ENCODE data around the gene GPC6. TPM values are rescaled to one million over a fixed set of nuclear protein-coding genes. Genes with fewer than 3 reads are reported as not detected.

Gene GPC6
- total RNA-seq, 1 experiment from 2014 or later = 63.7 TPM

DNA sequence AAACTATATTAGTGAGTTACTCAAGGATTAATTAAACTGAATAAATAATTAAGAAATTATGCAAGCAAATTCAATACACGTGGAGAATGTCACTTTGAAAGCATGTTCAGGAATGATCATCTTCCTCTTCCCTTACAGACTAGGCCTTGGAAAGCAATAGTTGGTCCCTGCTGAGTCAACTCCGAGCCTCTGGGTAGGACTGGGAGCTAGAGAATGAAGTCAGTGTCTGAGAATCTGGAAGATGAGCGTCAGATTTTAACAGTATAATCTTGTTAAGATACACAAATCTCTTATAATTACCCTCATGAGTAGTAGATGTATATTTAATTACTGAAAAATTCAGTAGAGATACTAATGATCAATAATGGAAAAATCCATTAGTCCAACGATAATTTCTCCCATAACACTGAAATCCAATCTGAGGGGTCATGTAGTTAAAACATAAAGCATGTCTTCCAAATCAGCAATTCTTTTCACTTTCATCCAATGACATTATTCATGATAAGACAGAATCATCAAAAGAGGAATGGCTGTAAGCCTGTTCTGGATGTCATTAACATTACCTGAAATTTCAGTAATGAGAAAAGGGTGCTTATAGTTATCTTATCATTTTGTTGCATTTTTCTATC is 829.9 kb downstream of the GPC6 start:
- Histone ChIP-seq H3K36me3 (replicated peaks; ENCODE audit: control insufficient read depth, insufficient read depth, low read length) (no peaks in the 10 kb centered on the region), H3K27me3 (ENCODE audit: control insufficient read depth, insufficient read depth, low read length) (no peaks in the 10 kb centered on the region), H3K4me3 (ENCODE audit: insufficient read depth, low read depth, low read length) (no peak overlapping the region)
- no peak for DNase-seq

DNA sequence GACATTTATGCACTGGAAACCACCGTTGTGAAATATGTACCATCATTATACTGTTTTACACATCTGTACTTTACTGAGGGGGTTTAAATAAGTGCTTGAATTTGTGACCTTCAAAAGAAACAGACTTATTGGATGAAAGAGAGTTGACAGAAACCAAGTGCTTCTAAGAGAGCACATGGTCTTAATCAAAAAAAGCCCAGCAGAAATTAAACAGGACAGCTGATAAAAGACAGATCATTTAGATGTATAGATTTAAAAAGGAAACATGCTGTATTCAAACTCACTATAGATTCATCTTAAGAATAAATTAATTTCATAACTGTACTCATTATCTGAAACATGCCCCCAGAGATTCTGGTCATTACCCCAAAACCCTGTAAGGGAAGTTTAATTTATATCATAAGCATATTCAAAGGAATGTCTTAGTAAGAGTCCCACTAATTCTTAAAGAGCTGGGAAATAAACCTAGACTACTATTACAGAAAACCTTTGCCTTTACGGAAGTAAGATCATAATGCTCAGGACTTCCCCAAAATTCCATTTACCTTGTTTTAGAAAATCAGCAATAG is 831.1 kb downstream of the GPC6 start:
- Histone ChIP-seq H3K27me3 (ENCODE audit: control insufficient read depth, insufficient read depth, low read length) (no peaks in the 10 kb centered on the region), H3K4me3 (ENCODE audit: insufficient read depth, low read depth, low read length) (no peak overlapping the region), H3K36me3 (replicated peaks; ENCODE audit: control insufficient read depth, insufficient read depth, low read length) (no peaks in the 10 kb centered on the region)
- no peak for DNase-seq

DNA sequence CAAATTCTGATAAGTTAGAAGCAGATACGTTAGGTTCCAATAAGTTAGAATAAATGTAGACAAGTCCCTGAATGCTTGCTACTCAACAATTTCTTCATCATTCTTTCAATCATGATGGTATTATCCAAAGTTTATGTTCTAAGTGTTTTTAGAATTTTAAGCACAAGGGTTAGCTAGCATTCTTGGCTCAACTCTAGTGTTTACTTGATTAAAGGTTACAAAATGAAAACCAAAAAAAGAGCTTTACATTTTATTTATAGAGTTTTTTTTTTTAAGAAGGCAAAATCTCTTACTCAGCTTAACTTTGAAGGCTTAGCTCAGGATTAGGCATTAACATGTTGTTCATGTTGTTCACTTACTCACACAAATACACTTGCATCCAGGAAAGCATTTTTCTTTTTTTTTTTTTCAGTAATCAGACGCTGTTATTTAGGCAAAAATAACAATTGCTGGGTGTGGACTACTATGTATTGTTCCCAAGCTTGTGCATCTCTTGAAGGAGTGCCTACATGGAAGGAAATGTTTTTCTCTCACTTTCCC is 832.3 kb downstream of the GPC6 start:
- H3K4me3 ChIP-seq (ENCODE audit: insufficient read depth, low read depth, low read length) = no peak overlapping the region
- no peaks in the 10 kb centered on the region for H3K36me3 ChIP-seq (replicated peaks; ENCODE audit: control insufficient read depth, insufficient read depth, low read length)

DNA sequence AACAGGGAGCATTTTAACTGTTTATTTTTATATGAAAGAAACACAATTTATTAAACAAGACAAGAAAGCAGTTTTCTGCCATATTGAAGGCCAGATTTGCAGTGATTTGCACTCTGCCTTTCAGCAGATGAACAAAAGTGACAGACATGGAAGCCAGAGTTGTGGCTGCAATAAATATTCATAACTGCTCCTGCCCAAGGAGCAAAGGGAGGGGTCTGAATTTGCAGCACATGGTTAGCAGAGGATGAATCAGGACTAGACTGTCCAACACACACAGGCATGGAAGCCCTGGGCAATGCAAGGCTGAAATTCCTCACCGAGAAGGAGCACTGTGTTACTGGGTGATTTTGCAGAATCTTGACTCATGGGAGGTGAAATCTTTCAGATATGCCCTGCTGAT is 834.7 kb downstream of the GPC6 start:
- H3K4me3 ChIP-seq (ENCODE audit: insufficient read depth, low read depth, low read length) = no peak overlapping the region
- H3K36me3 ChIP-seq (replicated peaks; ENCODE audit: control insufficient read depth, insufficient read depth, low read length) = no peaks in the 10 kb centered on the region
- H3K27me3 ChIP-seq (ENCODE audit: control insufficient read depth, insufficient read depth, low read length) = no peaks in the 10 kb centered on the region
- no peak for DNase-seq

More for the DNA sequence above, 832.3 kb downstream of the GPC6 start:
- no peak for DNase-seq
- H3K27me3 ChIP-seq (ENCODE audit: control insufficient read depth, insufficient read depth, low read length) = no peaks in the 10 kb centered on the region

DNA sequence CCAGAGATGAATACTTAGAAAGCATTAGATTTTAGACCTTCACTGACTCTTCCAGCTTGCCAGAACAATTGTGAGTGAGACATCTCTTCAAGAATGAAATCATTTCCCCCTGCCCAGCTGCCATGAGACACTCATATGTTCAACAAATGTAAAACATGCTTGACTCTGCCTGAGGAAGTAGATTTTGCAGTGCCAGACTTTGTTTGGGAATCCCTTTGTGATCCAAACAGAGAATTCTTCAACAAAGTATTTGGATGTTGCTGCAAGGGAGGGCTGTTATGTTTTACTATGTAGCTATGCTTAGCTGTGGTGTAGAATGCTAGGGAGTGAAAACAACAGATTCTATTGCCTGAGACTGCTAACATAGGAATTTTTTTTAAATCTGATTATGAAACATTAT is 836.5 kb downstream of the GPC6 start:
- DNase-seq = no peak
- H3K36me3 ChIP-seq (replicated peaks; ENCODE audit: control insufficient read depth, insufficient read depth, low read length) = no peaks in the 10 kb centered on the region

DNA sequence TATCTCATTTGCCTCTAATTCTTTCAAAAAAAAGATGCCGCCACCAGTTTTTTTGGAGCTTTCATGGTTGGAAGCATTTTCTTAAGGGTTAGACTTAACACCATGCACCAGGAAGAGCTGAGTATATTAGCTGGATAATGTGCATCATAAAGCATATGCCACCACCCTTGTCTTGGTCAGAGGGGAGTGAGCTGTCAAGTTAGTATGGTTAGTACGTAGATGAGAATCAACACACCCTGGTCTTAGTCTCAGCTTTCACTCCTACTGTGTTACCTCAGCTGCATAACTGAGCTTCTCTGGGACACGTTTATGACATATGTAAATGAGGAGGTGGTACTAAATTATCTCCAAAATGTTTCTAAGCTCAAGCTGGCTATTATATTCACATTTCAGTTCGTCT is 837.2 kb downstream of the GPC6 start:
- H3K27me3 ChIP-seq (ENCODE audit: control insufficient read depth, insufficient read depth, low read length) = no peaks in the 10 kb centered on the region
- no peak overlapping the region for H3K4me3 ChIP-seq (ENCODE audit: insufficient read depth, low read depth, low read length)
- no peaks in the 10 kb centered on the region for H3K36me3 ChIP-seq (replicated peaks; ENCODE audit: control insufficient read depth, insufficient read depth, low read length)
- no peak for DNase-seq

More for the DNA sequence above, 836.5 kb downstream of the GPC6 start:
- no peaks in the 10 kb centered on the region for H3K27me3 ChIP-seq (ENCODE audit: control insufficient read depth, insufficient read depth, low read length)
- no peak overlapping the region for H3K4me3 ChIP-seq (ENCODE audit: insufficient read depth, low read depth, low read length)

DNA sequence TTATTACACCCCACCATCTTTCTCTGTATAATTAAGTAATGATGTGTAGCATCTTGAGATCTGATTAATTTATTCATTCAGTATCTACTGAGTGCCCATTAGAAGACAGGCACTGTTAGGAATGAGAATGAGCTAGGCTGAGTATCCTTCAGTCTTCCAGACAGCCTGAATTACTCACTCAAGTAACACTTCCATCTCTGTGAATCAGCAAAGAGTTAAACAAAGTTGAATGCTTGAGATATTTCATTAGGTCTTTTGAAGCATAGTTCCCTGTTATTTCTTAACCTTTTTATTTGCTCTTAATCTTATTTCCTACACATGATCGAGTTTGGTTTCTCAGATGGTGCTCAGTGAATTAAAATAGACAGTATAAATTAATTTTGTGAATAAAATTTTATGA is 839.1 kb downstream of the GPC6 start:
- Histone ChIP-seq H3K4me3 (ENCODE audit: insufficient read depth, low read depth, low read length) (no peak overlapping the region), H3K27me3 (ENCODE audit: control insufficient read depth, insufficient read depth, low read length) (no peaks in the 10 kb centered on the region)
- no peak for DNase-seq

DNA sequence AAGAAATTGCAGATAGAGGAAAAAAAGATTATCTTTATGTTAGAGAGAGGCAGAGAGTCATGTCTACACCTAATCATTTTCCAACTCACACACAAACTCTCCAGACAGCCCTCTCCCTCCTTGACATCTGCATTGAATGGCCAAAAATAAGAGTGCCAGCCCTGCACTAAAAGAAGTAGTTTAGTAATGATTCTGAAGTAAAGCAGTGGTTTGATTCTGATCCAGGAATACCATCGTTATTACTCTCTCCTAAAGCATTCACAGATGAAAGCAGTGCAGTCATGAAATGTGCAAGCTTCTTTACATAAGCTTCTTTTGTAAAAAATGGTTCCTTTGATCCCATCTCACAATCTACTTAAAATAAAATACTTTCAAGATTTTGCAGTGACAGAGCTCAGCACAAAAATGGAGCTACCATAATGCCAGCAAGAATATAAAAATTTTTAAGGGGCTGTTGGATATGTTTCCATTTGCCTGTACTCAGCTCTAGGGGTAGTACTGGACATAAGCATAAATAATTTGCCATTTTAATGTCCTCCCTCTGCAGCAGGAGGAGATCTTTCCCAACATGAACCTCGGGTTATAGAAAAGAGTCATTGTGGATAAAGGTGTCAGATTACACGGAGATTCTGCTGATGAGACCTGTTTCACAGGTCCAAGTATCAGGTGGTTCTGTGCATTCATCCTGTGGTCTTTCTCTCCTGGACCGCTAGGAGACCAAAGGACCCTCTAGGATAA is 846.6 kb downstream of the GPC6 start:
- Histone ChIP-seq H3K27me3 (ENCODE audit: control insufficient read depth, insufficient read depth, low read length) (no peaks in the 10 kb centered on the region), H3K36me3 (replicated peaks; ENCODE audit: control insufficient read depth, insufficient read depth, low read length) (no peaks in the 10 kb centered on the region), H3K4me3 (ENCODE audit: insufficient read depth, low read depth, low read length) (no peak overlapping the region)
- DNase-seq = peak; percentile 4

More for the DNA sequence above, 839.1 kb downstream of the GPC6 start:
- H3K36me3 ChIP-seq (replicated peaks; ENCODE audit: control insufficient read depth, insufficient read depth, low read length) = no peaks in the 10 kb centered on the region

DNA sequence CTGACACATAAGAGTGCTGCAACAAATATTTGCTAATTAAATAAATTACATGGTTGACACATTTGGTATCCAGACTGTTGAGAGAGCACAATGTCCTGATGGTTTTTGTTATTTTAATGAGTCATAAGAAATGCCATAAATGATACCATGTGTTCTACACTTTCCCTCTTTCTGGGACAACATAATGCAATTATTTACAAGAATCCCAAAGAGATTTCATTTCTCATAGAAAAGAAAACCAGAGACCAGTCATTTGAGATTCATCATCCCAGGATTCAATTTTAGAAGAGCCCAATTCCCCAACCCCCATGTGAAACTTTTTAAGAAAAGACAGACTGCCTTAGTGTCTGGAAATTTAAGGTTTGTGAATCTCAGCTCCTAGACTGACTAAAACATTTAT is 853.3 kb downstream of the GPC6 start:
- no peaks in the 10 kb centered on the region for H3K27me3 ChIP-seq (ENCODE audit: control insufficient read depth, insufficient read depth, low read length)
- no peak overlapping the region for H3K4me3 ChIP-seq (ENCODE audit: insufficient read depth, low read depth, low read length)
- H3K36me3 ChIP-seq (replicated peaks; ENCODE audit: control insufficient read depth, insufficient read depth, low read length) = no peaks in the 10 kb centered on the region
- DNase-seq = no peak

DNA sequence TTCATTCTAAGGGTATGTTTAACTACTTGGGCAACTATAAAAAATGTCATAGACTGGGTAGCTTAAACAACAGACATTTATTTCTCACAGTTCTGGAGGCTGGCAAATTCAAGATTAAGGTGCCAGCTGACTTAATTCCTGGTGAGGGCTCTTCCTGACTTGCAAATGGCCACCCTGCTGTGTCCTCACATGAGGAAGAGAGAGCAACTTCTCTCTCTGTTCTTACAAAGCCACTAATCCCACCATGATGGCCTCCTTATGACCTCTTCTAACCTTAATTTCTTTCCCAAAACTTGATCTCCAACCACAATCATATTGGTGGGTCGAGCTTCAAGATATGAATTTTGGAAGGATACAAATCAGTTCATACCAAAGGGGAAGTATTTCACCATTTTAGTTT is 853.9 kb downstream of the GPC6 start:
- no peaks in the 10 kb centered on the region for H3K27me3 ChIP-seq (ENCODE audit: control insufficient read depth, insufficient read depth, low read length)
- no peak overlapping the region for H3K4me3 ChIP-seq (ENCODE audit: insufficient read depth, low read depth, low read length)
- DNase-seq = peak; percentile 5
- no peaks in the 10 kb centered on the region for H3K36me3 ChIP-seq (replicated peaks; ENCODE audit: control insufficient read depth, insufficient read depth, low read length)

DNA sequence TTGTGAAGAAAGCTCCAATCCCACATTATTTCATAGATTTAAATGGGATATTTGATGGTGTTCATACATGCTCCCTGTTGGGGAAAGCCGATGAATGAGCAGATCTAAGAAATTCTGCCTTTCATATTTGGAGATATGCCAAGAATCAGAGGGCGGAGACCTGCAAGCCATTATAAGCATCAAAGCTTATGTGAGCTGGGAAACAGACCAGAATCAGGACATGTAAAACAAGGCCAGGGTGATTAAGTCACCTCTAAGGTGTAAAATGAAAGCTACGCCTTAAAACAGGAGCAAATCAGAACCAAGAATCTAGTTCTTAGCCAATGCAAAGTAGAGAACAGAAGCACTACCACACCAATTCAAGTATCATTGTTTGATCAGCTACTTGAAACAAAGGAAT is 860.5 kb downstream of the GPC6 start:
- no peak for DNase-seq
- Histone ChIP-seq H3K36me3 (replicated peaks; ENCODE audit: control insufficient read depth, insufficient read depth, low read length) (no peaks in the 10 kb centered on the region), H3K4me3 (ENCODE audit: insufficient read depth, low read depth, low read length) (no peak overlapping the region), H3K27me3 (ENCODE audit: control insufficient read depth, insufficient read depth, low read length) (no peaks in the 10 kb centered on the region)

DNA sequence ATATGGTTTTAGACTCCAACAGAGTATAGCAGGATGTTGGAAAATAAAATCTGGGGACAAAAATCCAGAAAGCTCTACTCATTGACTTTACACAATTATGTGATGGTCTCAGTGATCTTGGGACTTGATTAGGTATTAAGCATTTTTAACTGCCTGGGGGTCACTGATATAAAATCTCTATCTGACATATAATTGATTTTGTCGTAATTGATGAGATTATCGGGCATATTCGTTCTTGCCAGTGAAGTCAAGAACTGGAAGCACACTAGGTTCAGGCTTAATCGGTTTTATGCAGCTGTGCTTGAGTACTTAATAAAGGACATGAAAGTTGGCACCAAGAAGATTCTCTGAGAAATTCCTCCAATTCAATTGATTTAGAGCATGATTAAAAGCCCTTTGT is 862.1 kb downstream of the GPC6 start:
- no peak overlapping the region for H3K4me3 ChIP-seq (ENCODE audit: insufficient read depth, low read depth, low read length)
- DNase-seq = no peak
- H3K36me3 ChIP-seq (replicated peaks; ENCODE audit: control insufficient read depth, insufficient read depth, low read length) = no peaks in the 10 kb centered on the region
- H3K27me3 ChIP-seq (ENCODE audit: control insufficient read depth, insufficient read depth, low read length) = no peaks in the 10 kb centered on the region

DNA sequence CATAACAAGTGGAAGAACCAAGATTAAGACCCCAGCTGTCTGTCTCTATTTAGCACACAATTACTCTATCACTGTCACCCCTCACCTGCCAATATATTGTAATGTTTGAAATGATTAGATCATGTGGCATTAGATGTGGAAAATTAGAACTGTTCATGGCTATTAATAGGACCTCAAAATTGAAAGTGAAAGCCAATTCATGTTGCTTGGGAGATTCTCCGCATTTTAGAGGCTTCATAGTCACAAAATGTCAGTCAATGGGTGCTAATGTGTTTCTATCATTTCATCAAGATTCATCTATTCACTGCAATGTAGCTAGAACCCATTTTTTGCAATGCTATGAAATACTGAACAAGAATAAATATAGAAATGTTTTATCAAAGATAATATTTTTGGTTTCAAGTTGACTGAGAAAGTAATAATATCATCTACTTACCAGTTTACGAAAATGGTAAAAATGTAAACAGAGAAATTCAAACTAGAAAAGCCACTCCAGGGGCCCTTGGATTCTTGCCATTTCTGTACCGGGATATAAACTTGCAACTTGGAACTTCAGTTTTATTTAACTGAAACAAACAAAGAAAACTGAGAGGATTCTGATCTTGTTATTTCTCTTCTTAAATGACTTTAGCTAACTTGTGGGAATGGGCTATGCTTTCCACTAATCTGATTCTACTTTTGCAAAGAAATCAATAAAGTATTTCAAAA is 864.3 kb downstream of the GPC6 start:
- Histone ChIP-seq H3K4me3 (ENCODE audit: insufficient read depth, low read depth, low read length) (no peak overlapping the region), H3K36me3 (replicated peaks; ENCODE audit: control insufficient read depth, insufficient read depth, low read length) (no peaks in the 10 kb centered on the region), H3K27me3 (ENCODE audit: control insufficient read depth, insufficient read depth, low read length) (no peaks in the 10 kb centered on the region)
- no peak for DNase-seq

DNA sequence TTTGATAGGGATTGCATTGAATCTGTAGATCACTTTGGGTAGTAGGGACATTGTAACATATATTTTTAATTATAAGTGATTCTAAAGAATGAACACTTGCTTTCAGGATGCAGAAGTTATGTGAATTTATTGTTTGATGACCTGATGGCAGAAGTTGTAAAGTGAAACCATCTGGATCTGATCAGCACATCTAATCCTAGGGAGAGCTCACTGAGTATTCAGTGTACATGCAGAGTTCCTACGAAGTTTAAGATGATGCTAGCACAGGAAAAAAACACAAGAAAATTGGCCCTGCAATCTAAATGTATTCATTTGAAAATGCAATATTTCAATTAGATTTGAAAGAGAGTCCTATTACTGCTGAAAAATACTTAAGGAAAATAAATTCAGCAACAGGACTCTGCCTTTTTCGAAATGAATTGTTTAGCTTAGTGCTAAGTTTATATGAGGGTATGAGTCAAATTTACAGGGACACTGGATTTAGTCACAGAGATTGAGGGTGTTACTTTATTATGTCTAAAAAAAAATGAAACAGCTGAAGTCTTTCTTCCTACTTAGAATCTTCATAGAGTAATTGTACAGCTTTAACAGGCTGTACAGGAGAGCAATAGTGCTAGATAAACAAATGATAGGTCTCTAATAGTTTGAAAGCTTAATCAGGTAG is 867.2 kb downstream of the GPC6 start:
- Histone ChIP-seq H3K36me3 (replicated peaks; ENCODE audit: control insufficient read depth, insufficient read depth, low read length) (no peaks in the 10 kb centered on the region), H3K4me3 (ENCODE audit: insufficient read depth, low read depth, low read length) (no peak overlapping the region), H3K27me3 (ENCODE audit: control insufficient read depth, insufficient read depth, low read length) (no peaks in the 10 kb centered on the region)
- no peak for DNase-seq
